ENCODE results near the gene C2orf68.

DNA sequence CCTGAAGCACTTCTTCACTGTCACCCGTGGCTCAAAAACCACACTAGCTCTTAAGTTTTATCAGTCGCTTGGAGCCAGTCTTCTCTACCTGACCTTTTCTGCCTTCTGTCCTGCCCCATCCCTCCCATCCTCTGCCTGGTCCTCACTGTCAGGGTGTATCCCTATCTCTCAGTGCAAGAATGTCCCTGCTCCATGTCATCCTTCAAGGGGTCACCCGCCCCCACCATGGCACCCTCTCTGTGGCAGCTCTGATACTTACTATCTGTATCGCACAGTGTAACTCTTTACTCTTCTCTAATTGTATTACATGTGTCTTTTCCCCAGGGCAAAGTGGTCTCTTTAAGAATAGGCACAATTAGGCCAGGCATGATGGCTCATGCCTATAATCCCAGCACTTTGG lies 23.2 kb downstream of the C2orf68 start:
- TF ChIP-seq, protein P1, sequence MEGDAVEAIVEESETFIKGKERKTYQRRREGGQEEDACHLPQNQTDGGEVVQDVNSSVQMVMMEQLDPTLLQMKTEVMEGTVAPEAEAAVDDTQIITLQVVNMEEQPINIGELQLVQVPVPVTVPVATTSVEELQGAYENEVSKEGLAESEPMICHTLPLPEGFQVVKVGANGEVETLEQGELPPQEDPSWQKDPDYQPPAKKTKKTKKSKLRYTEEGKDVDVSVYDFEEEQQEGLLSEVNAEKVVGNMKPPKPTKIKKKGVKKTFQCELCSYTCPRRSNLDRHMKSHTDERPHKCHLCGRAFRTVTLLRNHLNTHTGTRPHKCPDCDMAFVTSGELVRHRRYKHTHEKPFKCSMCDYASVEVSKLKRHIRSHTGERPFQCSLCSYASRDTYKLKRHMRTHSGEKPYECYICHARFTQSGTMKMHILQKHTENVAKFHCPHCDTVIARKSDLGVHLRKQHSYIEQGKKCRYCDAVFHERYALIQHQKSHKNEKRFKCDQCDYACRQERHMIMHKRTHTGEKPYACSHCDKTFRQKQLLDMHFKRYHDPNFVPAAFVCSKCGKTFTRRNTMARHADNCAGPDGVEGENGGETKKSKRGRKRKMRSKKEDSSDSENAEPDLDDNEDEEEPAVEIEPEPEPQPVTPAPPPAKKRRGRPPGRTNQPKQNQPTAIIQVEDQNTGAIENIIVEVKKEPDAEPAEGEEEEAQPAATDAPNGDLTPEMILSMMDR (IDR thresholded peaks at IDR 0.05), result no peak
- TF ChIP-seq POLR2A (IDR thresholded peaks at IDR 0.05), result no peak

Measured in tibial nerve (tissue), 3 donors.